CD4-positive, alpha-beta T cell (primary cell): ENCODE measurements around the gene OR51B2. TPM values are rescaled to one million over a fixed set of nuclear protein-coding genes. Genes with fewer than 3 reads are reported as not detected.
"Not testable (repeated sequence)": the region's sequence is repeated elsewhere in the genome, so short reads cannot be mapped to it uniquely, and the experiment has no call there.

Experiments used
- ATAC-seq: fragments of 200-7000 bp; cut with Tn5 transposase; one replicate; pipeline ENCODE4 v1.10.0; 2022; ENCODE audit warnings: mild to moderate bottlenecking; ENCODE audit not compliant: poor library complexity
- CTCF ChIA-PET: fragments of 350-600 bp; sonication (Branson Sonifier 250); formaldehyde crosslinking; loops from one replicate; lab custom pipeline; 2021; ENCODE audit warnings: antibody characterized with exemption, inconsistent platforms; lab: Charles Lee
- POLR2A ChIA-PET: fragments of 350-600 bp; sonication (Branson Sonifier 250); formaldehyde crosslinking; loops from one replicate; lab custom pipeline; 2021; ENCODE audit warnings: antibody characterized with exemption, inconsistent platforms; lab: Charles Lee
- DNase-seq, 14 experiments: peaks; one replicate each; pipeline ENCODE4 v3.0.0-alpha.2; 2013 to 2020; ENCODE audit warnings: mixed read lengths in 2 of 14
- H3K27ac ChIP-seq, 2 donors: one replicate each; pipeline versions ENCODE4 v1.5.1 to v1.7.0; 2013; ENCODE audit warnings: low read length in 2 of 2, low read depth in 1 of 2, mild to moderate bottlenecking in 1 of 2
- H3K27me3 ChIP-seq, 2 experiments: 1 replicate in 1 of 2; 2 replicates in 1 of 2; pipeline versions ENCODE4 v1.6.1 to v1.7.0; 2013; ENCODE audit warnings: low read length in 2 of 2, control low read depth in 1 of 2, mild to moderate bottlenecking in 1 of 2, moderate library complexity in 1 of 2; ENCODE audit not compliant: insufficient read depth in 2 of 2, control insufficient read depth in 1 of 2
- H3K36me3 ChIP-seq: one replicate; pipeline ENCODE4 v1.6.1; 2013; ENCODE audit warnings: low read length, control low read depth; ENCODE audit not compliant: insufficient read depth
- H3K4me1 ChIP-seq: one replicate; pipeline ENCODE4 v1.6.1; 2013; ENCODE audit warnings: low read length, control low read depth; ENCODE audit not compliant: insufficient read depth
- H3K4me3 ChIP-seq: one replicate; pipeline ENCODE4 v1.5.1; 2013; ENCODE audit warnings: mild to moderate bottlenecking, low read length, moderate library complexity
- H3K9me3 ChIP-seq, 2 experiments: 1 replicate in 1 of 2; 2 replicates in 1 of 2; pipeline versions ENCODE4 v1.6.1 to v1.7.0; 2013; ENCODE audit warnings: low read length in 2 of 2, mild to moderate bottlenecking in 2 of 2, control low read depth in 1 of 2, moderate library complexity in 1 of 2; ENCODE audit not compliant: control insufficient read depth in 1 of 2, insufficient read depth in 1 of 2
- H3K27ac Mint-ChIP-seq: one replicate; pipeline ENCODE4 v1.8.0; 2020; ENCODE audit warnings: mixed read lengths
- H3K27me3 Mint-ChIP-seq: one replicate; pipeline ENCODE4 v1.8.0; 2021; ENCODE audit warnings: mixed read lengths
- H3K36me3 Mint-ChIP-seq: one replicate; pipeline ENCODE4 v1.8.0; 2021; ENCODE audit warnings: low read depth, mixed read lengths
- H3K4me1 Mint-ChIP-seq: one replicate; pipeline ENCODE4 v1.8.0; 2021; ENCODE audit warnings: low read depth, mixed read lengths
- H3K4me3 Mint-ChIP-seq: one replicate; pipeline ENCODE4 v1.8.0; 2020; ENCODE audit warnings: mild to moderate bottlenecking, mixed read lengths
- H3K9me3 Mint-ChIP-seq: one replicate; pipeline ENCODE4 v1.8.0; 2020; ENCODE audit warnings: mixed read lengths
- CTCF ChIP-seq: fragments of 200-600 bp; IDR thresholded peaks from one replicate; pipeline ENCODE4 v1.8.0; 2022; ENCODE audit warnings: antibody characterized with exemption, mild to moderate bottlenecking
- intact Hi-C, 2 experiments: fragments of 100-400 bp; cut with DNase I in 1 of 2; cut with micrococcal nuclease in 1 of 2; formaldehyde crosslinking; loops; one replicate each; pipeline versions ENCODE4 v1.15.1 to v1.9.0; 2023 to 2025; cut with DNase I, micrococcal nuclease
- total RNA-seq, 174 experiments: library from RNA in 2 of 174; stranded (reverse) in 2 of 174; gene quantifications; one replicate each; pipeline ENCODE4 v1.2.3 and lab custom pipeline; 2021 to 2026

OR51B2 gene
- total RNA-seq, 2 experiments from 2014 or later = not detected

DNA sequence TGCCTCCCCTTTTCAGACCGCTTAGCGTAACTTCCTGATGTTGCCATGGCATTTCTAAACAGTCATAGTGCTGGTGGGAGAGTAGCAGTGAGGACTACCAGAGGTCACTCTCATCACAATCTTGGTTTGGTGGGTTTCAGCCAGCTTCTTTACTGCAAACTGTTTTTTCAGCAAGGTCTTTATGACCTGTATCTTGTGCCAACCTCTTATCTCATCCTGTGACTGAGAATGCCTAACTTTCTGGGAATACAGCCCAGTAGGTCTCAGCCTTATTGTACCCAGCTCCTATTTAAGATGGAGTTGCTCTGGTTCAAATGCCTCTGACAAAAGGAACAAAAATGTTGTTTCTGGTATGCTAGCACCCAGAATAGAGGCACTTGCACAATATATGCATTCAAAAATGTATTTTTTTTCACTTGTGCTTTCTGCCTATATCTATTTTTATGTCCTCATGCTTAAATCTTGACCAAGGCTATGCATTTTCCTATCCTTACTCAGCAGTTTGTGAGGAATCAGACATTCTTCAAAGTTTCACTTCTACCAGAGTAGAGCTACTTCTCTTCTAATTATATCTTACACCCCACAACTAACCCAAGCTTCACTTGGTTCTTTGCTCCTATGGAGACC, 43.5 kb upstream of the OR51B2 start:
- no peaks in the 10 kb centered on the region for H3K27me3 ChIP-seq
- CTCF ChIA-PET = no interaction called here
- DNase-seq = no peak
- TF ChIP-seq CTCF = no peak
- H3K4me3 Mint-ChIP-seq = no peak overlapping the region
- peaks cover 35% of the 10 kb centered on the region for H3K27me3 Mint-ChIP-seq
- intact Hi-C loops = no loop called here
- H3K36me3 ChIP-seq = no peaks in the 10 kb centered on the region
- H3K27ac Mint-ChIP-seq = no peak overlapping the region
- H3K4me3 ChIP-seq = no peak overlapping the region
- ATAC-seq = no peak
- no peaks in the 10 kb centered on the region for H3K4me1 Mint-ChIP-seq
- H3K36me3 Mint-ChIP-seq = no peaks in the 10 kb centered on the region
- no peaks in the 10 kb centered on the region for H3K4me1 ChIP-seq
- no peaks in the 10 kb centered on the region for H3K9me3 ChIP-seq
- H3K9me3 Mint-ChIP-seq = no peaks in the 10 kb centered on the region
- POLR2A ChIA-PET = no interaction called here
- H3K27ac ChIP-seq = no peak overlapping the region

GRCh38 chr11:5366856-5367255, 42.8 kb upstream of the OR51B2 start:
- Mint-ChIP-seq H3K9me3 (no peaks in the 10 kb centered on the region), H3K27ac (no peak overlapping the region), H3K4me1 (no peaks in the 10 kb centered on the region), H3K27me3 (peaks cover 34% of the 10 kb centered on the region), H3K4me3 (no peak overlapping the region), H3K36me3 (no peaks in the 10 kb centered on the region)
- H3K27me3 ChIP-seq = no peaks in the 10 kb centered on the region
- DNase-seq = no peak
- no peaks in the 10 kb centered on the region for H3K4me1 ChIP-seq
- H3K4me3 ChIP-seq = no peak overlapping the region
- TF ChIP-seq CTCF = no peak
- ATAC-seq = no peak
- intact Hi-C loops = no loop called here
- H3K27ac ChIP-seq = no peak overlapping the region
- ChIA-PET POLR2A (no interaction called here), CTCF (no interaction called here)
- H3K9me3 ChIP-seq = no peaks in the 10 kb centered on the region
- H3K36me3 ChIP-seq = no peaks in the 10 kb centered on the region

- CTCF ChIA-PET, POLR2A ChIA-PET, H3K4me3 Mint-ChIP-seq: not testable (repeated sequence)
Measured at GRCh38 chr11:5366365-5366764, 42.3 kb upstream of the OR51B2 start.

DNA sequence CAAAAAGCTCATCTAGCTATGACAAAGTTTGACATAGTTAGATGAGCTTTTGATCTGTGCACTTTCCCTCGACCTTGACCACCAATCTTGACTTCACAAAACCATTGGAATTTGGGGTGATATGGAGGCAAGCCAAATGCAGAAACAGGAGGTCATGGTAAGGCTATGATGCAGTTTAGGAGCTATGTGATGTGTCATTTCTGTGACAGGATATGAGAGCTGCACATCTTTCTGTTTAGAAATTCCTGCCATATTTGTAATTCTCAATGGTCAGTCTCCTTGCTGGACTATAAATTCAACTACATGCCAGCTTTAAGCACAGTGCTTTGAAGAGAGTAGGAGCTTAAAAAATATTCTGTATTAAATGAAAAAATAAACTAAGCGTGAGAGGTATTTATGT, 40.1 kb upstream of the OR51B2 start:
- DNase-seq = no peak
- no peak overlapping the region for H3K4me3 ChIP-seq
- H3K27ac Mint-ChIP-seq = no peak overlapping the region
- peaks cover 18% of the 10 kb centered on the region for H3K27me3 Mint-ChIP-seq
- no peaks in the 10 kb centered on the region for H3K9me3 Mint-ChIP-seq
- no peaks in the 10 kb centered on the region for H3K36me3 ChIP-seq
- H3K4me1 Mint-ChIP-seq = no peaks in the 10 kb centered on the region
- no peaks in the 10 kb centered on the region for H3K27me3 ChIP-seq
- H3K27ac ChIP-seq = no peak overlapping the region
- intact Hi-C loops = no loop called here
- no peak for ATAC-seq
- H3K4me1 ChIP-seq = no peaks in the 10 kb centered on the region
- CTCF ChIA-PET = no interaction called here
- POLR2A ChIA-PET = no interaction called here
- no peaks in the 10 kb centered on the region for H3K9me3 ChIP-seq
- H3K4me3 Mint-ChIP-seq = no peak overlapping the region
- H3K36me3 Mint-ChIP-seq = no peaks in the 10 kb centered on the region
- TF ChIP-seq CTCF = no peak

More at GRCh38 chr11:5366365-5366764, 42.3 kb upstream of the OR51B2 start:
- H3K4me3 ChIP-seq, H3K36me3 Mint-ChIP-seq, H3K36me3 ChIP-seq, DNase-seq, H3K4me1 Mint-ChIP-seq, H3K27ac Mint-ChIP-seq, H3K4me1 ChIP-seq, ATAC-seq, H3K27me3 ChIP-seq, intact Hi-C loops, H3K27ac ChIP-seq, H3K9me3 Mint-ChIP-seq, H3K9me3 ChIP-seq: not testable (repeated sequence)
- peaks cover 34% of the 10 kb centered on the region for H3K27me3 Mint-ChIP-seq
